ENCODE measurements around the gene ACSM6.

GRCh38 chr10:95244152-95244551 is 50.1 kb downstream of the ACSM6 start:
- no peak for TF ChIP-seq GABPA (IDR thresholded peaks at IDR 0.05; ENCODE audit: low read depth)
- TF ChIP-seq CTCF (IDR thresholded peaks at IDR 0.05; ENCODE audit: insufficient read depth, low read length): no peak

All from HL-60 (cell line).